Fibroblast of skin of abdomen (primary cell): ENCODE data around the gene LIN7B.

Experiments used
- DNase-seq: peaks from one replicate; pipeline ENCODE4 v3.0.0-alpha.2; 2013

The LIN7B gene

GRCh38 chr19:49146408-49146770 lies 32.2 kb downstream of the LIN7B start:
- DNase-seq: peak; percentile 33

GRCh38 chr19:49148044-49148682 lies 34.0 kb downstream of the LIN7B start:
- no peak for DNase-seq

- DNase-seq: peak; percentile 92
Measured at GRCh38 chr19:49148784-49149651, 34.8 kb downstream of the LIN7B start.

- DNase-seq: peak; percentile 89
Measured at GRCh38 chr19:49149652-49150105, 35.5 kb downstream of the LIN7B start.

- DNase-seq: peak; percentile 85
Measured at GRCh38 chr19:49150106-49150943, 36.2 kb downstream of the LIN7B start.

GRCh38 chr19:49150944-49151243 lies 36.7 kb downstream of the LIN7B start:
- DNase-seq: no peak

GRCh38 chr19:49151267-49152118 lies 37.3 kb downstream of the LIN7B start:
- DNase-seq: peak; percentile 31

- DNase-seq: no peak
Measured at GRCh38 chr19:49152119-49152550, 38.0 kb downstream of the LIN7B start.

- DNase-seq: no peak
Measured at GRCh38 chr19:49153167-49153809, 39.1 kb downstream of the LIN7B start.

GRCh38 chr19:49154279-49154678 lies 40.1 kb downstream of the LIN7B start:
- DNase-seq: no peak

- DNase-seq: no peak
Measured at GRCh38 chr19:49155005-49155819, 41.0 kb downstream of the LIN7B start, which contains the start of gene HRC. Gene HRC (minus strand): TSS chr19:49155396. CDS start chr19:49155237, 159 bp downstream.

- DNase-seq: no peak
Measured at GRCh38 chr19:49155820-49156346, 41.7 kb downstream of the LIN7B start.

GRCh38 chr19:49157445-49158224 lies 43.5 kb downstream of the LIN7B start, which contains the start of gene TRPM4:
Gene TRPM4 (plus strand): TSS chr19:49157792. CDS start chr19:49157867, 75 bp downstream.
- peak; percentile 78 for DNase-seq

- no peak for DNase-seq
Measured at GRCh38 chr19:49160450-49161189, 46.5 kb downstream of the LIN7B start.

GRCh38 chr19:49161987-49162386 lies 47.8 kb downstream of the LIN7B start:
- DNase-seq: no peak

- DNase-seq: no peak
Measured at GRCh38 chr19:49165111-49165750, 51.1 kb downstream of the LIN7B start.

- no peak for DNase-seq
Measured at GRCh38 chr19:49165865-49166301, 51.7 kb downstream of the LIN7B start.

- no peak for DNase-seq
Measured at GRCh38 chr19:49167857-49168409, 53.8 kb downstream of the LIN7B start.
